Activated naive CD4-positive, alpha-beta T cell treated with anti-CD3 and anti-CD28 coated beads, Interleukin-2, amount 50 U/mL, for 16 hours (primary cell): Measurements from ENCODE around the gene RAB10.
A peak's percentile ranks its signal among the peaks of the same experiment; 100 is the strongest.
"Not testable (repeated sequence)": the region's sequence is repeated elsewhere in the genome, so short reads cannot be mapped to it uniquely, and the experiment has no call there.

ENCODE experiments used
- DNase-seq: peaks from one replicate; pipeline ENCODE4 v3.0.0-alpha.2; 2020

Gene RAB10

DNA sequence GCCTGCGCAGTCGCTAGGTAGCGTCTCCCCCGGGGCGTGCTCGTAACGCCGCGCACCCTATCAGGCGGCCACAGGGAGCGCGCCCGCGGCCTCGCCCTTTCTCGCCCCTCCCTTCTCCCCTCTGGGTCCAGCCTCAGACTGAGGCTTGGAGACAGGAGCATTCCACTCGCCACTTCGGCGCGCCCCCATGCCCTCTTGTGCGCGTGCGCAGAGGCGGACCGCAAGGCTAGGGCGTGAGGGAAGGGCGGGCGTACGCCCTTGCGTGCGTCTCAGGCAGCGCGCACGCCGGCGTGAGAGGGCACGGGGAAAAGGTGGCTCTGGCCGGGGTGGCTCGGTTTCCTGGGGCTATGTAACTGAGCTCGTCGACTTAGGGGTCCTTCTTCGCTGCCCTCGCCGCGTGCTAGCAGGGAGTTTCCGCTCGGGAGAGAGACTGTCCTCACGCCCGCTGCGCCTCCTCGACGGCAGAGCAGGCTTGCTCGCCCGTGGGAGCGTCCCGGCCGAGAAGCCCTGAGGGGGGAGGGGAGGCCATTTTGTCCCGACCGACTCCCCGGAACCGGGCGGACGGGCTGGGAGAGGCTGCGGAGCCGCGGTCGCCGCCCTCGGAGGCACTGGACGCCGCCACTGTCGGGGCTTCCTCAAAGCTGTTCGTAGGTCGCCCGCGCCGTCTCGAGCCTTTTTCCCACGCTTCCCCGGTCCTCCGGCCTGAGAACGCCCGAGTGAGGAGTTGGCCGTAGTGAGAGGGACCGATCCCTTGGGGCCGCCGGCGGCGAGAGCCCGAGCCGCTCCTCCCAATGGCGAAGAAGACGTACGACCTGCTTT is at the start of gene RAB10:
RAB10 (plus strand) TSS at position 267 of the 819 bp plus-strand sequence; CDS start at position 792, 525 bp downstream.
- peak; percentile 99 for DNase-seq

DNA sequence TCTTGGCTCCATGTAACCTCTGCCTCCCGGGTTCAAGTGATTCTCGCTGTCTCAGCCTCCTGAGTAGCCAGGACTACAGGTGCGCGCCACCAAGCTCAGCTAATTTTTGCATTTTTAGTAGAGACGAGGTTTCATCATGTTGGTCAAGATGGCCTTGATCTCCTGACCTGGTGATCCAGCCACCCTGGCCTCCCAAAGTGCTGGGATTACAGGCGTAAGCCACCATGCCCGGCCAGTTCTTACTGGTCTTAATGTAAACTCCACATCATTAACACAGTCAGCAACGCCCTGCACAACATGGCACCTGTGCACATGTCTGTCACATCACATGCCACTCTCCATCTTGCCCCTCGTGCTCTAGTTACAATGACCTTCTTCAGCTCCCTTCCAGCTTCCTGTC is 45.8 kb upstream of the RAB10 start:
- no peak for DNase-seq

DNA sequence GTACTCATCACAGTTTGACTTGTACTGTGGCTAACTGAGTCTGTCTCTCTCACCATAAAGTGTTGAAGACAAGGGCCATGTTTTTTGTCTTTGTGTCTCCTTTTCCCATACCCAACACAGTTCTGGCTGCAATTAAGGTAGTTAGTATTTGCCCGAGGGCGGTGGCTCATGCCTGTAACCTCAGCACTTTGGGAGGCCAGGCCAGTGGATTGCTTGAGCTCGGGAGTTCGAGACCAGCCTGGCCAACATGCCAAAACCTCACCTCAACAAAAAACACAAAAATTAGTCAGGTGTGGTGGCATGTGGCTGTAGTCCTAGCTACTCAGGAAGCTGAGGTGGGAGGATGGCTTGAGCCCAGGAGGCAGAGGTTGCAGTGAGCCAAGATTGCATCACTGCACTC is 44.7 kb upstream of the RAB10 start:
- DNase-seq: no peak

DNA sequence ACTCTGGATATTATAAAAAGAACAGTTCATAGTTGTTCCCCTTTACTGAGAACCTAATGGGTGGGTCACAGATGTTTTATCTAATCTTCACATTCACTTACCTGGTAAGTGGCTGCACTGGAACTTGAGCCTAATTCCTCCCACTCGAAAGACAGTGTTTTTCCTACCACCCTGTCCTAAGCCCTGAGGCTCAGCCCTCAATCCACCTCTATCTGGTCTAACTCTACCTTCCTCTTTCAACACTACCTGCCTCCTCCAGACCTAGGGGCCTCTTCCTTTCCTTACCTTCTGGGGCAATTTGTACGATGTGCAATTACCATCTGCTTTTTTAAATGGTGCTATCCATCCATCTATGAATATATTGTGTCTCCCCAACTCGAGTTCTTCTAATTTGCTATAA is 41.9 kb upstream of the RAB10 start:
- DNase-seq: no peak

DNA sequence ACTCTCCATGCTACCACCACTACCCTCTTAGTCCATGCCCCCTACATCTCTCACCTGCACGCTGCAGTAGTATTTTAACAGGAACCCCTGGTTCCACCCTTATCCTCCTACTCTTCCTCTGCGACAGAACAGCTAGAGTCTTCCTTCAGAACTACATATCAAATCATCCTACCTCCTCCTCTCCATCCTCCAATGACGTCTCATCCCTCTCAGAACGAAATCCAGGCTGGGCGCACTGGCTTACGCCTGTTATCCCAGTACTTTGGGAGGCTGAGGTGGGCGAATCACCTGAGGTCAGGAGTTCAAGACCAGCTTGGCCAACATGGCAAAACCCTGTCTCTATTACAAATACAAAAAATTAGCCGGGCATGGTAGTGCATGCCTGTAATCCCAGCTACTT is 41.3 kb upstream of the RAB10 start:
- DNase-seq: no peak

DNA sequence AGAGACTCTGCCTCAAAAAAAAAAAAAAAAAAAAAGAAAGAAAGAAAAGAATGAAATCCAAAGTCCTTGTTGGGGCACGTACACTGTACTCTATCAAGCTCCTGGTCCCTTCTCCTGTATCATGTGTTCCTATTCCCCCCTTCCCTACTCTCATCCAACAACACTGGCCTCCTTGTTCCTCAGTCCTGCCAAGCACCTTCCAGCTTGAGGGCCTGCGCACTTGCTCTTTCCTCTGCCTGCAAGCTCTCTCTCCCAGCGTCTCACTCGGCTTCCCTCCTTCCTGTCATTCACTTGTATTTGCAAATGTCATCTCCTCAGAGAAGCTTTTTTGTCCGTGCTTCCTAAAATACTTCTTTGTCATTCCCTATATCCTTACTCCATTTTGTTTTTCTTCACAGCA is 40.8 kb upstream of the RAB10 start:
- DNase-seq: no peak

DNA sequence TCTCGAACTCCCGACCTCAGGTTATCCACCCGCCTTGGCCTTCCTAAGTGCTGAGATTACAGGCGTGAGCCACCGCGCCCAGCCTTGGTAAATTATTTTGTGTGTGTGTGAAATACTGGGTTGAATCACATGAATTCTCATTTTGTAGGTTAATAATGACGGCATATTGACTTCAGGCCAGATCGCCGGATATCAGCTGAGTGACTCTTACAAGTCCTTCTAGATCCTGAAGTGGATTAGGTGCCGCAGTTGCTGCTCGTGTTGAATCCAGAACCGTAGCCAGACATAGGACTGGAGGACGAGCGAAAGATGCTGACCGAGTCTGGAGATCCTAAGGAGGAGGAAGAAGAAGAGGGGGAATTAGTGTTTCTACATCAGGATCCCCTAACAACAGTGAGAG is 39.4 kb upstream of the RAB10 start:
- DNase-seq: no peak

DNA sequence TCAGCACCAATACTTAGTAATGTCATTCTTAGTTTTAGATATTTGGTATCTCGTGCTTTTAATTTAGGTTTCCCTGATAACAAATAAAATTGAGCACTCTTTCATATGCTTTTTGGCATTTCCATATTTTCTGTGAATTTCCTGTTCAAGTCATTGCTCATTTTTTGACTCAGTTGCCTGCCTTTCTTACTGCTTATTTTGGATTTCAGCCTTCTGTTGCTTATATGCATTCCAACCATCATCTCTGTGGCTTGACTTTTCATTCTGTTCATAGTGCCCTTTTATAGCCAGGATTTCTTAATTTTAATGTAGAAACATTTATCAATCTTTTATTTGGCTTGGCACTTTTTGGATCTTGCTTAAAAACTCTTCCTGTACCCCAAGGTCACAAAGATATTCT is 37.0 kb upstream of the RAB10 start:
- DNase-seq: no peak

DNA sequence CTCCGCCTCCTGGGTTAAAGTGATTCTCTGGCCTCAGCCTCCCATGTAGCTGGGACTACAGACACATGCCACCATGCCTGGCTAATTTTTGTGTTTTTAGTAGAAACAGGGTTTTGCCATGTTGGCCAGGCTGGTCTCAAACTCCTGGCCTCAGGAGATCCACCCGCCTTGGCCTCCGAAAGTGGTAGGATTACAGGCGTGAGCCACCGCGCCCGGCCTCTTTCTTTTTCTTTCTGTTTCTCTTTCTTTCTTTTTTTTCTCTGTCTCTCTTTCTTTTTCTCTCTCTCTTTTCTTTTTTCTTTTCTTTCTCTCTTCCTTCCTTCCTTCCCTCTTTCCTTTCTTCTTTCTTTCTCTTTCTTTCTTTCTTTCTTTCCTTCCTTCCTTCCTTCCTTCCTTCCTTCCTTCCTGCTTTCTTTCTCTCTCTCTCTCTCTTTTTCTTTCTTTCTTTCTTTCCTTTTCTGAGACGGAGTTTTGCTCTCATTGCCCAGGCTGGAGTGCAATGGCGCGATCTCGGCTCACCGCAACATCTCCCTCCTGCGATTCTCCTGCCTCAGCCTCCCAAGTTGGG is 35.0 kb upstream of the RAB10 start:
- not testable (repeated sequence) for DNase-seq

DNA sequence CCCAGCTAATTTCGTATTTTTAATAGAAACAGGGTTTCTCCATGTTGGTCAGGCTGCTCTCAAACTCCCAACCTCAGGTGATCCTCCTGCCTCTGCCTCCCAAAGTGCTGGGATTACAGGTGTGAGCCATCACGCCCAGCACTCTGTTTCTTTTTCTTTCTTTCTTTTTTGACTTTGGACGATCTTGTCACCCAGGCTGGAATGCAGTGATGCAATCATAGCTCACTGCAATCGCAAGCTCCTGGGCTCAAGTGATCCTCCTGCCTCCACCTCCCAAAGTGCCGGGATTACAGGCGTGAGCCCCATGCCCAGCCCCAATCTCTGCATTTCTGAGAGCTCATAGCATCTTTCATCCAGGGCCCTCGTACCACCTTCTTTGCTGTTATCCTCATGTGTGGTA is 34.5 kb upstream of the RAB10 start:
- not testable (repeated sequence) for DNase-seq

DNA sequence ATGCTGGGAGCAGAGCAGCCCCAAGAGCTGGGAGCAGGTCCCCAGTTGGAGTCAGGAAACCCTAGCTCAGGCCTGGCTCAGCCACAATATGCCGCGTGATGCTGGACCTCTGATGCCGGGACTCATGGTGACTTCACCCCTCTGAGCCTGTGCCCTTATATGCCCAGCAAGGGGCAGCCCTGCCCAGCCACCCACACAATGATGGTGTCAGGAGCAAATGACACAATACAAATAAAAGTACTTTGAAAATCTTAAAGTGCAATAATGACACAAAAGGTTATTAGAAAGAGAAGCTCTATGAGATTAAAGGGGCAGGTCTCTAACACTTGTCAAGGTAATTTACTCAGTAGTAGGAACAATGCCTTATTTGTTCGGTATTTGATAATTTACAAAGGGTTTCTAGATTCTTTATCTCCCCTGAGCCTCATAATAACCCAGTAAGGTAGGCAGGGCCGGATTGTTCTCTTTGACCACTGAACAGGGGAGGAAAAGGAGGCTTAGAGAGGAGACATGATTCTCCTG is 33.3 kb upstream of the RAB10 start:
- DNase-seq: no peak

DNA sequence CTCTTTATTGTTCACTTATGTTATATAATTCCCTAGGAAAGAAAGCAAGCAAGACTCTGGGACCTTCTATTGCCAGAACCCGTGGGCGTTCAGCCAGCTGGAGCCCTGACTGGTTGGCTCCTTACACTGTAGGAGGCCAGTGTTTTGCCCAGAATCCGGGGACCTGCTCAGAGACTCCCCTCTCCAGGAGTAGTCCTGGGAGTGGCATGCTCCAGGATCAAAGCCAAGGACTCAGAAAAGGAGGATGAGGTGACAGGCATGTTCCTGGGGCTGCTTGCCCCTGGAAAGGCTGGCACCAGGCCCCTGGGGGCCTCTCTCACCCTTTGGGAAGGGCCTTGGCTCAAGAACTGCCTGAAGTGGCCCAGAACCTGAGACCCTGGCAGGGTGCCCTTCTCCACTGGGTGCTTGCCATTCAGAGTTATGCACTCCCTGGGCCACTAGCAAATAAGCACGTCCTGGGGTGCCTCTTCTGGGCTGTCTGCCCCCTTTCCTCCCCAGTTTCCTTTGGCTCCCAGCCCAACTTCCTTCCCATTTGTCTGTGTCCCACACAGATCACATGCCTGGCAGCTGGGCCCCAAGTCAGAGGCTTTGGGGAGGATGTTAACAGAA is 32.0 kb upstream of the RAB10 start:
- no peak for DNase-seq

DNA sequence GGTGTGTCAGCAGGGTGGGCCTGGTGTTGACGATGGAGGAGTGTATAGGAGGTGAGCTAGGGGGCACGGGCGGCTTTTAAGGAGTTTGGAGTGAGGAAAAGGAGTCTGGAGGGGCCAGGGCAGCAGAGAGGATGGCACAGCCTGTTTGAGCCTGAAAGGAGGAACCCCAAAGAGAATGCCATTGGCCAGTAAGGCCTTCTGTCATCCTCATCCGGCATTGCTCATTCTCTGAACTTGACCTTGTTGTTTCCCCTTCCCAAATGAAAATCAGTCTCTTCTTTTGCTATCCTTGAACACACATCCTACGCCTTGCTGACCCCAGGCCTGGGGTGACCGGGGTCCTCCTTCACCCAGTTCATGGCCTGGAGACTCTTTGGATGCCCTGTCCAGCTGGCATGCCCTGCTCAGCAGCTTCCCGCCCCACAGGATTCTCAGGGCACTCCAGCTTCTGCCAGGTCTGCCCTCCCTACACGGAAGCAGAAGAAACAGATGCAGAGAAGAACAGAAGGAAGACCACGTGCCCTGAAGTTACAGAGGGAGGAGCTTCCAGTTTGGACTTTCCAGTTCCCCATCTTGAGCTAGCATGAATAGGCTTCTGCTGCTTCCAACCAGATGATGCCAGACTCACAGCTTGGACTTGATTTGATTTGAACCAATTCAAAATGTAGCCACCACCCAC is 31.1 kb upstream of the RAB10 start:
- DNase-seq: no peak

DNA sequence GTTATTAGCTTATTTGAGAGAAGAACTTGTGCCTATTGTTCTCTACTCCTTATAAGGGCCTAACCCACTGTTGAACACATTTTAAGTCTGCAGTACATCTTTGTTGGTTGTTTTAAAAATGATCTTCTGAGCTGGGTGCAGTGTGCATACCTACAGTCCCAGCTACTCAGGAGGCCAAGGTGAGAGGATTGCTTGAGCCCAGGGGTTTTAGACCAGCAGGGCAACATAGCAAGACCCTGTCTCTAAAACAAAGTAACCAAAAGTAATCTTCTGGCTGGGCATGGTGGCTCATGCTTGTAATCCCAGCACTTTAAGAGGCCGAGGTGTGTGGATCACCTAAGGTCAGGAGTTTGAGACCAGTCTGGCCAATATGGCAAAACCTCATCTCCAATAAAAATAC is 25.8 kb upstream of the RAB10 start:
- no peak for DNase-seq

DNA sequence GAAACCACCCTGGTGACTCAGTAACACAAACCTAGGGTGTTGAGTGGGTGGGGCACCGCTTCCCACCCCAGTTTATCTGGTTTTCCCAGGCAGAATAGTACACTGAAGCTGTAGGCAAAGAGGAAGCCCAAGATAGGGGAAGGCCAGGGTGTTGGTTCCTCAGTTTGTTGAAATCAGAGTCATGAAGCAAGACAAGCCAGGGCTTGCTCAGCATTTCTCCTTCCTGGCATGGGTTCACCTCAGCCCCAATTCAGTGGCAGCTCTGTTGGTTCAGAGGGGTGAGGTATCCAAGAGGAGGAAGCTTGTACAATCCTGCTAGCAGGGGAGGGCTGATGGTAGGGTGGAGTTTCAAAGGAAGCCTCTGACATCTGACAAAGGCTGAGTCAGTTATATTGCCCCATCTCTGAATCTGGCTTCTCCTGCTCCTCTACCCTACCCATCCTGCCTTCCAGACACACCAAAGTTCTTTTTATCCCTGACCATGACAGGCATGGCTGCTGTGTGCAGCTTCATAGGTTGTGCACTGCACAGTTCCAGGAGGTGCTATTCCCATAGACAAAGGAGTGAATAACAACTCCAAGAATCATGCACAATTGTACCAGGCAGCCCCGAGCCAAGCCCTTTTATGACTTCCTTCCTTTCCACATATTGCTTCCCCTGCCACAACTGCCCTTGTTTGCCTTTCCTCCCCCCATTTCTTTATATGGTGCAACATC is 24.9 kb upstream of the RAB10 start:
- no peak for DNase-seq

DNA sequence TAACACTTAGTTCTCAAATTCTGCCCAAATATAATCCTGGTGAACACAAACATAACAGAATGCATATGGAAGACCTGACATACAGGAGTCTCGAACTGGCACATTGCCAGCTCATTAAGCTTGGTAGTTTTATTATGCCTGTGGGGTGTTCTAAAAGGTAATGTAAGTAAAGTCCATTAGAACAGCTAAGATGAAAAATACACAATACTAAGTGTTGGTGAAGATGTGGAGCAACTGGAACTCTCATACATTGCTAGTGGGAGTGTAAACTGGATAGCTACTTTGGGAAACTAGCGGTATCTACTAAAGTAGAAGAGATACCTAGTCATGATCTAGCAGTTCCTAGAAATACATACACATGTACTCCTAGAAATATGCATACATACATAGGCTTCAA is 24.3 kb upstream of the RAB10 start:
- no peak for DNase-seq

DNA sequence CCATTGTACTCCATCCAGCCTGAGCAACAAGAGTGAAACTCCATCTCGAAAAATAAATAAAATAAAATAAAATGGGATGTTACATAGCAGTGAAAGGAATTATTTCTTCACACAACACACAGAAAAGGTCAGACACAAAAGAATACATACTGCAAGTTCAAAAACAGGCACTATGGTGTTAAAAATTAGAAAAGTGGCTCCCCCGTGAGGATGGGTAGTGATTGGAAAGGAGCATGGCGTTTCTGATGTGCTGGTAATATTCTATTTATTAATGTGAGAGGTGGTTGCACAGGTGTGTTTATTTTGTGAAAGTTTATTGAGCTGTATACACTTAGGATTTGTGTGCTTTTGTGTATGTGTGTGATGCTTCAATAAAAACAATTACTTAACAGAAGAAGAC is 22.9 kb upstream of the RAB10 start:
- DNase-seq: no peak

DNA sequence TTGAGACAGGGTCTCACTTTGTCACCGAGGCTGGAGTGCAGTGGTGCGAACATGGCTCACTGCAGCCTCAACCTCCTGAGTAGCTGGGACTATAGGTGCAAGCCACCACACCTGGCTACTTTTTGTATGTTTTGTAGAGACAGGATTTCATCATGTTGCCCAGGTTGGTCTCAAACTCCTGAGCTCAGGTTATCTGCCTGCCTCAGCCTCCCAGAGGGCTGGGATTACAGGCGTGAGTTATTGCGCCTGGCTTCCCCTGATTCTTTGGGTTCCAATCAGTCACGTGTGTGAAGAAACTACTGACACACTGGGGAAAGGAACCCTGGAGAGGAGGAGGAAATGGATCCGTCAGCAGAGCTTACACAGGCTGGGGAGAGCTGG is 22.3 kb upstream of the RAB10 start:
- no peak for DNase-seq

DNA sequence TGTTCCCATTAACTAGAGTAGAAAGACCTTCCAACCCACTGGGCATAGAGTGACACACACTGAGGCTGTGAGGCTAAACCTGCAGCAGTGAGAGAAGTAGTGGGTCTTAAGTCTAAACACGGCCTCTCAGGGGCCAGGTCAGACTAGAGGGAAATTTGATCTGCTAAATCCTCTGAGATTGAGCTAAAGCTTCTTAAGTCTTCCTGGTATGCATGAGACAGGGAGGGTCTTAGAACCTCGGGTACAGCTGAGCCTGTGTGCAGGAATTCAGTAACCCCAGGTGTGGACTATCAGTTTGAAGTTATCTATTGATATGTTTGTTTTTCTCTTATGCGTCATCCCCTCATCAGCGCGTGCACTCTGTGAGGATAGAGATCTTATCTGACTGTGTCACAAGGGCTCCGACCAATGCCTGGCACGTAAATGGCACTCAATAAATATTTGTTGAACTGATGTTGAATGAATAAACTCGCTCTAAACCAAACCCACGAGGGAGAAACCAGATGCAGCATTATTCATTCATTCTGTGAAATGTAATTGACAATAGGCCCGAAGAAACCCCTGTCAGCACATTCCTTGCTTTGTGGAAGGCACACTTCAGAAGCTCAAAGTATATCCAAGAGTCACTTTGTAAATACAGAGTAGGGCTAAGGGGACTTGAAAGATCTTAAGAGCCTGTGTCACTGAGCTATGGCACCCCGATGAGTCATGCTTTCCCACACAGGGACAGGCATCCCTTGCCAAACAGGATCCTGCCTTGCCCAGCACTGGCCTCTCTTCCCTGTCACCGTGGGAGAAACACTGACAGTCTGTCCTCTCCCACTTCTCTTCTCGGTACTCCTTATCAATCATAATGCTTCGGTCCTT is 21.7 kb upstream of the RAB10 start:
- DNase-seq: no peak

DNA sequence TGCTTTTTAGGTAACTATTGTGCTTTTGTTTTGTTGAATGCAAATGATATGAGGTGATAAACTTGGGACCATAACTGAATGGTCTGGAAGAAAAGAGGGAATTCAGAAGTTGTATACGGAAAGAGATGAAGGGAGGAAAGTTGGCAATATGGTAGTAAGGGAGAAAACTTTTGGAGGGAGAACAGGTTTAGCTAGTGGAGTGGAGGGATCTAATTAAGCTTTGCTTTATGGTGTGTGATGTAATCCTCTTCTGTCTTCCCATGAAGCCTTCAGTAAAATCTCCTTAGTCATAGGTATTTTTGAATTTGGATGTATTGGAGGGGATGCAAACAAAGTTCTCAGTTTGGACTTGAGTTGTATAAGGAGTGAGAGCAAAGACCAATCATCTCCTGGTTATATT is 20.2 kb upstream of the RAB10 start:
- no peak for DNase-seq

DNA sequence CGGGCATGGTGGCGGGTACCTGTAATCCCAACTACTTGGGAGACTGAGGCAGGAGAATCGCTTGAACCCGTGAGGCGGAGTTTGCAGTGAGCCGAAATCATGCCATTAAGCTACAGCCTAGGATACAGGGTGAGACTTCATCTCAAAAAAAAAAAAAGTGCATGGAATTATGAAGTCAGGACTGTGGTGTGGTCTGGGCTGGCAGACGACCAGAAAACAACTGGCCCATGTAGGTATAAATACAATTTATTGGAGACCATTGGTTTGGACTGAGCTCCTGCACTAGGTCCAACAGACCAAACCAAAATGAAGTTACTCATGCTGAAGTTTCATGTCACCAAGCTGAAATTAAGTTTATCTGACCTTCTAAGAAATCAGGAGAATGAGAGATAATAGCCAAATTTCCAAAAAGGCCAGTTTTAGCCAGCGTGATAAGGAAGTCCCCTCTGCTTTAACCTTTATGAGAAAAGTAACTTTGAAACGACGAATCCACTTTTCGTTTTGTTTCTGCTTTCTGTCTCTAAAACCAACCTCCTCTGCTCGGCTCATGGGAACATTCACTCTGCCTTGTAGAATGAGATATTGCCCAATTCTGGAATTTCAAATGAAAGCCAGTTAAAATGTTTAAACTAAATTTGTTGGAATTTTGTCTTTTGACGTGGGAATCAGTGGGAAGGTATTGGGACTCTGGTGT is 17.7 kb upstream of the RAB10 start:
- no peak for DNase-seq
